Cardiac muscle cell (in vitro differentiated cells and primary cell): ENCODE data around the gene CFAP92. TPM values are rescaled to one million over a fixed set of nuclear protein-coding genes. Genes with fewer than 3 reads are reported as not detected.

Experiments
- DNase-seq, 2 donors: peaks; one replicate each; pipeline versions ENCODE4 v3.0.0 to v3.0.0-alpha.2; 2010 to 2017; ENCODE audit warnings: low read depth in 1 of 2, low spot score in 1 of 2
- H3K27ac ChIP-seq: fragments of 200-600 bp; sonication (generic); 2 replicates; pipeline ENCODE4 v1.5.1; 2016
- H3K27me3 ChIP-seq: fragments of 200-600 bp; sonication (generic); 2 replicates; pipeline ENCODE4 v1.6.0; 2016; ENCODE audit warnings: control low read depth
- H3K36me3 ChIP-seq: fragments of 200-600 bp; sonication (generic); 2 replicates; pipeline ENCODE4 v1.5.1; 2016; ENCODE audit warnings: control low read depth
- H3K4me1 ChIP-seq: fragments of 200-600 bp; sonication (generic); 2 replicates; pipeline ENCODE4 v1.8.1; 2017; ENCODE audit warnings: low read depth, mild to moderate bottlenecking, mixed run types
- H3K4me3 ChIP-seq: fragments of 200-600 bp; sonication (generic); 2 replicates; pipeline ENCODE4 v1.5.1; 2016; ENCODE audit warnings: mild to moderate bottlenecking
- H3K9me3 ChIP-seq: fragments of 200-600 bp; sonication (generic); 2 replicates; pipeline ENCODE4 v1.5.1; 2017; ENCODE audit warnings: low read depth, mild to moderate bottlenecking, control low read depth
- polyA plus RNA-seq: library from polyadenylated mRNA; unstranded; fragments of >200 nt; fragmentation: Nextera tagmentation; extraction: Ambion mirVana; gene quantifications from 2 replicates; pipeline ENCODE4 v1.2.1, GENCODE V29; 2016
- total RNA-seq: library from RNA; depleted of rRNA; stranded (reverse); fragments of >200 nt; gene quantifications from 2 replicates; pipeline ENCODE4 v1.2.3, GENCODE V29; 2016
- TF ChIP-seq, protein P1 (sequence below): IDR thresholded peaks from 2 replicates; pipeline ENCODE4 v1.5.1; 2012; ENCODE audit warnings: low read depth, mild to moderate bottlenecking, low read length

CFAP92 gene
- total and polyA plus RNA-seq, 2 experiments from 2014 or later = 0.60 to 0.95 TPM

DNA sequence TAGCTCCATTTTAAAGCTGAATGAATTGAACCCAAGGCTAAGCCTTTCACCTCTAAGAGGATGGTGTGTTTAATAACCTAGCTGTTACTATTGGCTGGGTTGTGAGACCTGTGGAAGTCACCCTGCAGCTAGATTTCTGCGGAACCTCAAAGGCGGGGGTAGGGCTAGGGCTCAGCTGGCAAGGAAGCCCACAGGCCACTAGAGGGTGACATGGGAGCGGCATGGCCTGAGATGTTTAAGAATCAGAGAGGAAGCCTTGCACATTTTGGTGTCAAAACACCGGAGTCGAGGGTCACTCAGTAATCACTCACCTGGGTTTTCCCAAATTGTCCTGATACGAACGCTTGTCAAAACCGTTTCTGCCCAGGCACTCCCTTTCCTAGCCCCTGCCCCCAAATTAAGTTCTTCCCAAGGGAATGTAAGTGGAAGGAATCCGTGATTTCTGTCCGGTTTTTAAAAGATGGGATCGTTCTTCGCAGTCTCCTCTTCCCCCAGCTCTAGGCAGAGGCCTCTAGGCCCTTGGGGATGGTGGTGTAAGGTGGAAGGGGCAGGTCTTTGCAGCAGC lies 118.2 kb downstream of the CFAP92 start:
- TF ChIP-seq, protein P1, sequence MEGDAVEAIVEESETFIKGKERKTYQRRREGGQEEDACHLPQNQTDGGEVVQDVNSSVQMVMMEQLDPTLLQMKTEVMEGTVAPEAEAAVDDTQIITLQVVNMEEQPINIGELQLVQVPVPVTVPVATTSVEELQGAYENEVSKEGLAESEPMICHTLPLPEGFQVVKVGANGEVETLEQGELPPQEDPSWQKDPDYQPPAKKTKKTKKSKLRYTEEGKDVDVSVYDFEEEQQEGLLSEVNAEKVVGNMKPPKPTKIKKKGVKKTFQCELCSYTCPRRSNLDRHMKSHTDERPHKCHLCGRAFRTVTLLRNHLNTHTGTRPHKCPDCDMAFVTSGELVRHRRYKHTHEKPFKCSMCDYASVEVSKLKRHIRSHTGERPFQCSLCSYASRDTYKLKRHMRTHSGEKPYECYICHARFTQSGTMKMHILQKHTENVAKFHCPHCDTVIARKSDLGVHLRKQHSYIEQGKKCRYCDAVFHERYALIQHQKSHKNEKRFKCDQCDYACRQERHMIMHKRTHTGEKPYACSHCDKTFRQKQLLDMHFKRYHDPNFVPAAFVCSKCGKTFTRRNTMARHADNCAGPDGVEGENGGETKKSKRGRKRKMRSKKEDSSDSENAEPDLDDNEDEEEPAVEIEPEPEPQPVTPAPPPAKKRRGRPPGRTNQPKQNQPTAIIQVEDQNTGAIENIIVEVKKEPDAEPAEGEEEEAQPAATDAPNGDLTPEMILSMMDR = peak; percentile 48
- peaks cover 7% of the 10 kb centered on the region for H3K4me1 ChIP-seq
- no peaks in the 10 kb centered on the region for H3K9me3 ChIP-seq
- peak; percentile 25 to 55 for DNase-seq
- no peak overlapping the region for H3K4me3 ChIP-seq
- no peak overlapping the region for H3K27ac ChIP-seq
- no peaks in the 10 kb centered on the region for H3K27me3 ChIP-seq
- no peaks in the 10 kb centered on the region for H3K36me3 ChIP-seq

DNA sequence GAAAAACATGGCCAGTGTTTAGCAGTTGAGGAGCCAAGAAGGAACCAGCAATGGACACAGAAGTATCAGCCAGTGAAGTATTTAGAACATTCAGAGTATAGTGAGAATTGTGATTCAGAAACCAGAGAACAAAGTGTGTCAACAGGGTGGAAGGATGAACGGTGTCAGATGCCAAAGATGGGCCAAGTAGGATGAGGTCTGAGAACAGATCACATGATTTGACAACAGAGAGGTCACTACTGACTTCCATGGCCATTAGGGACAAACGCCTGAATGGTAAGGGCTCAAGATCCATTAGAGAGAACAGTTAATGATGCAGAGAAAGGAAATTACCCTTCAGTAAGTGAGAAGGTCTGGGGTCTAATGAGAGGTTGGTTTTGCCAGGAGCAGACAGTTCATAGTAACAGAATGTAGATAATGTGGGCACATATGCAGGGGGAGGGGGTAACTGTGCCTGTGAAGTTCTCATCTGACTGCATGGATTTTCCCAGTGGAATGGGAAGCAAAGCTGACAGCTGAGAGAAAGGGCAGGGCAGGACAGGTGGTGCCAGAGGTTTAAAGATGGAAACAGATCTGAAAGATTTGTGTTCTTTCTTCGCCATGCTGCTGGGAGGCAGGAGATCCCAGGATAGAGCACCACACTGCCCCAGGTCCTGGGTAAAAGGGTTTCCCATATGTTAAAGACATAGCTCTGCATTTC lies 119.2 kb downstream of the CFAP92 start:
- Histone ChIP-seq H3K27me3 (no peaks in the 10 kb centered on the region), H3K9me3 (no peaks in the 10 kb centered on the region), H3K4me1 (peaks cover 7% of the 10 kb centered on the region), H3K4me3 (no peak overlapping the region), H3K36me3 (no peaks in the 10 kb centered on the region), H3K27ac (no peak overlapping the region)
- DNase-seq = no peak
- TF ChIP-seq, protein P1 = no peak

DNA sequence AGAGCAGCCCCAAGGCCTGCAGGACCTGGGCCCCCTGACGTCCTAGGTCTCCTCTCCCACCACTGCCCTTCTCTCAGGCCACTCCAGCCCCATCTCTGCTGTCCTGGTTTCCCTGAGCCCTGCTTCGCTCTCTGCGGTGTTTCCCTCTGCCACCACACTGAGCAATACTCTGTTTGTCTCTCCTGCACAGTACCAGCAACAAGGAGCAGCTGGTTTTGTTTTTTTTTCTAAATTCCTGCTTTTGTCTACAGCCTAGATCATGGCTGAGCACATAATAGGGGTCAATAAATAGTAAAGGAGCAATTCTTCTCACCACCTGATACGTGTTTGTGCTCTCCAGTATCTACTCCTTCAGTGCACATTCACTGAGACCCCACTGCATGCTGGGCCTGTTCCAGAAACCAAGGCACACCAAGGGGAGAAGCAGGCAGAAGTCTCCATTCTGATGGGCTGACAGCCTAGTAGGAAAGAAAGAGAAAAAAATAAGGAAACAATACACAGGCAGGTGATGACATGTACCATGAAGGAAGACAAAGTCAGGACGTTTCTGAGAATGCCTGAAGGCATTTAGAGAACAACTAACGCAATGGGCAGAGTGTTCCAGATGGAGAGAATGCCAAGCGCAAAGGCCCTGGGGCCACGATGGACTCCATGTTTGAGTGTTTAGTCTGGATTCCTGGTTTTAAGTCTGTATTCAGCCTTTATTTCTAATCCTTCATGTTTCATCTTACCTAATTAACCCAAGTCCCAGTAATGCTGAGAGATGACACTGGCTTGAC lies 120.4 kb downstream of the CFAP92 start:
- Histone ChIP-seq H3K9me3 (no peaks in the 10 kb centered on the region), H3K4me3 (no peak overlapping the region), H3K27ac (no peak overlapping the region), H3K36me3 (no peaks in the 10 kb centered on the region), H3K4me1 (peaks cover 1% of the 10 kb centered on the region), H3K27me3 (no peaks in the 10 kb centered on the region)
- TF ChIP-seq, protein P1 = no peak
- no peak for DNase-seq

DNA sequence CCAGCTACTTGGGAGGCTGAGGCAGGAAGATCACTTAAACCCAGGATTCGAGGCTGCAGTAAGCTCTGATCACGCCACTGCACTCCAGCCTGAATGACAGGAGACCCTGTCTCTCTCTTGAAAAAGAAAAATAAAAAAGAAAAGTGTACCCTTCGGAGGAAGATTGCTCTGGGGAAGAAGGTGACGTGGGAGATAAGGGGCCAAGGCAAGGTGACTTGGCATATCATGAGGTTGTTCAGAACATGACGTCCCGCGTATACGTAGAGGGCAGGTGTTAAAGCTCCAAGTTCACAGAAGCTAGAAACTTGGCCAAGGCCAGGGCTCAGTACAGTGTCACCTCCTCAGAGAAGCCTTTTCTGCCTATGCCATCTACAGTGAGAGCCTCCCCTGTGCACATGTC lies 121.1 kb downstream of the CFAP92 start:
- no peak for DNase-seq
- no peaks in the 10 kb centered on the region for H3K4me1 ChIP-seq
- TF ChIP-seq, protein P1 = no peak
- no peaks in the 10 kb centered on the region for H3K9me3 ChIP-seq
- no peaks in the 10 kb centered on the region for H3K36me3 ChIP-seq
- no peaks in the 10 kb centered on the region for H3K27me3 ChIP-seq
- H3K27ac ChIP-seq = no peak overlapping the region
- no peak overlapping the region for H3K4me3 ChIP-seq

DNA sequence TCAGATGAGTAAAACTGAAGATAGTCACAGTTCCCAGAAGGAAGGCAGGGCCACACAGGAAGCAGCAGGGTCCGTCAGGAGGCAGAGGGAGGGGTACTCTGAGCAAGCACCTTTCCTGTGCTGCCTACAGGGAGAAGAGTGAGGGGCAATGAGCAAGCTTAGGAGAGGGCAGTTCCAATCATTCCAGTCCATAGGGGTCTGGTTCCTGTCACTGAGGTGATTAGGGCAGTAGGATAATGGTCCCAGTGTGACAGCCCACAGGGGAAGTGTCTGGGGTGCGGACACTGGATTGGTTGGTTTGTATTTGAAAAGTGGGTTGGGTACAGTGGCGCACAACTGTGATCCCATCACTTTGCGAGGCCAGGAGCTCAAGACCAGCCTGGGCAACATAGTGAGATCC lies 121.6 kb downstream of the CFAP92 start:
- Histone ChIP-seq H3K27ac (no peak overlapping the region), H3K4me3 (no peak overlapping the region), H3K27me3 (no peaks in the 10 kb centered on the region), H3K4me1 (no peaks in the 10 kb centered on the region), H3K36me3 (no peaks in the 10 kb centered on the region), H3K9me3 (no peaks in the 10 kb centered on the region)
- TF ChIP-seq, protein P1 = no peak
- no peak for DNase-seq
